Measurements from ENCODE around the gene BDKRB2.

The BDKRB2 gene

DNA sequence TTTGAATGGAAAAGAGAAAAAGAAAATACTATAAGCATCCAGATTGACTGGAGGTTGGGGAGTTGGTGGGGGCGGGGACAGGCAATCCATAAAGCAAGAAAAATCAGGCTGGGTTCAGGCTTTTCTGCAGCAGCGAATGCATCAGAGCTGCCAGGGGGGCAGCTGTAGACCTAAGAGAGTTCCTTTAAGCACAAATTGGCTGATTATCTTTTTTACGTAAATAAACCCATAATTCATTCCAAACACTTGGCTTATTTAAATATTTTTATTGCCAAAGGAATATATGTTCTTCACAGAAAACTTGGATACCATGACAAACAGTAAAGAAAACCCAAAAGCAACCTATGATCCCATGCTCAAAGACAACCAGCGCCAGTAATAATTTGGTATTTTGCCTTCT, 10.2 kb downstream of the BDKRB2 start:
- DNase-seq = no peak
- intact Hi-C loops (cut with DNase I) = no loop called here

GRCh38 chr14:96215452-96216244, 11.0 kb downstream of the BDKRB2 start:
- DNase-seq = no peak
- intact Hi-C loops (cut with DNase I) = no loop called here

GRCh38 chr14:96216627-96217026, 12.0 kb downstream of the BDKRB2 start:
- no peak for DNase-seq
- intact Hi-C loops (cut with DNase I) = no loop called here

- intact Hi-C loops (cut with DNase I) = no loop called here
- DNase-seq = peak in 1 of 42 donors; percentile 35
Observed at GRCh38 chr14:96217376-96217913, 12.8 kb downstream of the BDKRB2 start.

GRCh38 chr14:96221109-96221650, 16.5 kb downstream of the BDKRB2 start:
- no peak for DNase-seq
- intact Hi-C loops (cut with DNase I) = no loop called here

GRCh38 chr14:96221841-96222240, 17.2 kb downstream of the BDKRB2 start:
- no peak for DNase-seq
- intact Hi-C loops (cut with DNase I) = no loop called here

GRCh38 chr14:96224480-96225096, 19.9 kb downstream of the BDKRB2 start:
- no peak for DNase-seq
- intact Hi-C loops (cut with DNase I) = no loop called here

GRCh38 chr14:96225213-96225612, 20.6 kb downstream of the BDKRB2 start:
- DNase-seq = no peak
- intact Hi-C loops (cut with DNase I) = no loop called here

DNA sequence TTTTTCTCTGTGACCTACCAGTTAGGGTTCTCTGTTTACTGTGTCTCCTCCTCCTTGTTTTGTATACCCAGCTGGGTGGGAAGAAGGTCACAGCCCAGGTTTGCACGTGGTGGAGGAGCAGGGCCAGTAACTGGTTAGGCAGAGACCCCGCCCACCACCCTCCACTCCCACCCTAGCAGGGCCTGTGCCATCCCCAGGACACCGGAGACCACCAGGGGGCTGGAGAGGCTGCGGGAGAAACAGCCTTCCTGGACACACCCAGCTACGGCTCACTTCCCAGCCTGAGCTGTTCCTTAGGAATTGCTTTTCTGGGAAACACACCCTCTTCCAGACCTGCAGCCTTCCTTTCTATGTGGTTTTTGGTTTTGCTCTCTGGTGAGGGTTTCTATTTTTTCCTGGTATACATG, 21.1 kb downstream of the BDKRB2 start:
- intact Hi-C loops (cut with DNase I) = no loop called here
- no peak for DNase-seq

GRCh38 chr14:96227428-96227827, 22.8 kb downstream of the BDKRB2 start:
- no peak for DNase-seq
- intact Hi-C loops (cut with DNase I) = no loop called here

GRCh38 chr14:96229315-96229714, 24.7 kb downstream of the BDKRB2 start:
- intact Hi-C loops (cut with DNase I) = no loop called here
- no peak for DNase-seq

DNA sequence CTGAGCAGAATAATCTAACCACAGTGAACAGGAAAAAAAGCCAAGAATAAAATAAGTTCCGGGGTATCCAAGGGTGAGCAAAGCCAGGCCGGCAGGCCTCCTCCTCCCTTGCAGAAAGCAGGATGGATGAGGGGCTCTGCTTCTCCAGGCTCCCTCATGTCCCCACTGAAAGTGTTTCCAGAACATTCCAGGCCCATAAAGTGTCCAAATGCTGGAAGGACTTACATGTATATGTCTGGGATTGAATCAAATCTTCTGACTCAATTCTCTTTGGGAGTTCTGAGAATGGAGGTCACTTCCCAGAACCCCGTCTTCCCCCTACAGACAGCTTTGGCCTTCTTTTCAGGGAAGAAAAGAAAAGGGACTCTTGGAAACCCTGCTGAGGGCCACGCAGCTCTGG, 26.4 kb downstream of the BDKRB2 start:
- no peak for DNase-seq
- intact Hi-C loops (cut with DNase I) = no loop called here

GRCh38 chr14:96231526-96232130, 27.0 kb downstream of the BDKRB2 start:
- no peak for DNase-seq
- intact Hi-C loops (cut with DNase I) = no loop called here

DNA sequence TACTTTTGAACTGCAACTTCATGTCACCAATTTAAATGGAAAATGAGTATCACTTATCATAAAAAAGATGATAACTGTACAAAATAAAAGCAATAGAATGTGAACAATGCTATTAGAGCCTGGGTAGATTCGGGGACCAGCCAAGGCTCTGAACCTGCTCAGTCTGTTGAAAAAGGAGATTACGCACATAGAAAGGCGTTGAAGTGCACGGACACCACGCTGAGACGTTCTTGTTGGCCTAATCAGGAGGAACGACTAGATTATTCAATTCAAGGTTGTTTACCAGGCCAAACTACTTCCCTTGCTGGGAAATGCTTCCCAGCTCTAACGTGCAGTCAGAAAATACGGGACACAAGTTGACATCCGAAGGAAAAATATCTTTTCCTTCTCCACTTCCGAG, 27.9 kb downstream of the BDKRB2 start:
- no peak for DNase-seq
- intact Hi-C loops (cut with DNase I) = no loop called here

DNA sequence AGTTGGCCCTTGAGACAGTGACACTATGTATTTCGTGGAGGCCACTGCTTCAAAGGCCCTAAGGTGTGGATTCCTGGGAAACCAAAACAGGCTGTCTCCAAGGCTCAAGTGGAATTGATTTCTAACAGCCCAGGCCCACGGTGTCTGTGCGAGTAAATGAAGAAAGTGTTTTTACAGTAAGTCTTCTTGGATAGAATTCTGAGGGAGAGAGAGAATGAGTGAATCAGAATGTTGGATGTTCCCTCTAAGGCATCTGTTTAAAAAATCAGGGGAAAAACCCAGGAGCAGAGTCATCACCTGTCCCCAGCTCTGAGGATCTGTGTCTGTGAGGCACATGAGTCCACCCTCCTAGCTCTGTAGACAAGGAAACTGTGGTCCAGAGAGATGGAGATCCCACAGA, 29.0 kb downstream of the BDKRB2 start:
- intact Hi-C loops (cut with DNase I) = no loop called here
- no peak for DNase-seq

DNA sequence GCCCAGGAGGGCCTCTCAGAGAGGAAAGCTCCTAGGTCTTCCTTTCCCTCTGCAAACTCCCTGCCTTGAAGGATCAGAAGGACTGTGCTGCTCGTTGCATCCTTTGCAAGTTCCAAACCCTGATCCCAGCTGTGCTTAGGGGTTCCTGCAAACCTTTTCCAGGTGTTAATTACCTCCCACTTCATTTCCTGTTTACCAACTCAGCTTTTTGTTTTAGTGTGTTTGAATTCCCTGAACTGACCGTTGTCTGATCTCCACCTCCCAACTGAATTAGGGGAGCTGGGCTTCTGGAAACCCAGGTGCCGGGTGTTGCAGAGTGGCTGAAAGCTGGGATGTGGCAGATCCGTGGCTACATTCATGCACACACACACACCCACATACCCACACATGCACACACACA, 30.8 kb downstream of the BDKRB2 start:
- no peak for DNase-seq
- intact Hi-C loops (cut with DNase I) = no loop called here

- intact Hi-C loops (cut with DNase I) = no loop called here
- DNase-seq = no peak
Observed at GRCh38 chr14:96237641-96238040, 33.0 kb downstream of the BDKRB2 start.

DNA sequence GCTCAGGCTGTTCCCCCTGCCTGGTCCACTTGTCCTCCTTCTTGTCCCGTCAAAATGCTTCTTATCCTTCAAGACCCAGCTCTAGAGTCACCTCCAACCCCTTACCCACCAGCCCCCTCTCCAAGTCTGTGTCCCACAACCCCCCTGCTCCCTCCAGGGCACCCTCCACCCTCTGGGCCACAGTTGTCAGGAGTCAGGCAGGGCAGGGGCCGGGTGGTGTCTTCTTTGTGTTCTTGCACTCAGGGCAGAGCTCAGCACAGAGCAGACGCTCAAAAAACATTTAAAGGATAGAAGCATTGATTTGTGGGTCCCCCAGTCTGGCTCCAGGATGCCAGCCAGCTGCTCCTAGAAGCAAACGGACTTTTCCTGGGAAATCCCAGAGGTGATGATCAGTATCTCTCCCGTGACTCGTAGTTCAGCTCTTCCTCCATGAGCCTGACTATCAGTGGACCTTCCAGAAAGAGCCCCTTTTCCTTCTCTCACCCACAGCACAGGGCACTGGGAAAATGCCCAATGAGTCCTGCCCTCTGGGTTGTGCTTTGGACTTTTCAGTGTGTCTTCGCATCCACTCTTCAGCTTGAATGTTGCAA, 34.1 kb downstream of the BDKRB2 start:
- DNase-seq = no peak
- intact Hi-C loops (cut with DNase I) = no loop called here

DNA sequence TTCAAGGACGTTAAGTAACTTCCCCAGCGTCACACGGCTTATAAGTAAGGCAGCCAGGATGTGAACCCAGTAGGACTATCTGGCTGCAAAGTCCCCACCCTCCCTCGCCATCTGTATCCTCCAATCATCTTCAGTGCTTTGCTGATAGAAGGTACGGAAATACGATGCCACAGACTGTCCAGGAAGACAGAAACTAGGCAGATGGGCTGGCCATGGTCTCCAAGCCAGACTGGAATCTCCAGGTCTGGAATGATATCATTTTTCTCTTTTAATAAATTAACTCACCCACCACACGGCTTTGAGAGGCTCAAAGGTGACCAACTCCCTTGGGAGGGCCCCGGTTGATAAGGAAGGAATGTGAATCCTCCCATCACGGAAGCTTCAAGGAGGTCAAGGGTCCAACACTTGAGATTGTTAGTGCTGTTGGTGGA, 35.1 kb downstream of the BDKRB2 start:
- DNase-seq = no peak
- intact Hi-C loops (cut with DNase I) = no loop called here

GRCh38 chr14:96240641-96241040, 36.0 kb downstream of the BDKRB2 start:
- no peak for DNase-seq
- intact Hi-C loops (cut with DNase I) = no loop called here

All from head of caudate nucleus (tissue), 42 donors.